K562 (cell line): ENCODE measurements around the gene EHMT2. TPM values are rescaled to one million over a fixed set of nuclear protein-coding genes. Genes with fewer than 3 reads are reported as not detected.

Source experiments
- ARID3B ChIP-seq: fragments of 250-450 bp; sonication (Bioruptor Pico); IDR thresholded peaks from 2 replicates; pipeline ENCODE4 v1.4.0; 2020; ENCODE audit warnings: borderline replicate concordance
- ATF1 ChIP-seq, 2 experiments: fragments of 450-650 bp in 1 of 2; IDR thresholded peaks; 2 replicates each; pipeline ENCODE4 v1.6.1; 2016; ENCODE audit warnings: missing compliant biosample characterization in 1 of 2, missing genetic modification characterization in 1 of 2
- JUND ChIP-seq, 2 experiments: IDR thresholded peaks; 2 replicates in 1 of 2; 3 replicates in 1 of 2; pipeline ENCODE4 v1.6.1; 2011; ENCODE audit warnings: borderline replicate concordance in 2 of 2, low read depth in 2 of 2, low read length in 2 of 2, improper control_type of control experiment in 1 of 2, missing biosample characterization in 1 of 2, missing genetic modification characterization in 1 of 2, missing genetic modification reagents in 1 of 2
- MAZ ChIP-seq, 2 experiments: fragments of 450-650 bp in 1 of 2; sonication (generic) in 1 of 2; formaldehyde crosslinking; IDR thresholded peaks in 1 of 2; conservative IDR thresholded peaks in 1 of 2; 2 replicates each; pipeline versions ENCODE4 v1.4.0 to v1.5.0; 2020; ENCODE audit warnings: mild to moderate bottlenecking in 1 of 2, missing genetic modification reagents in 1 of 2
- MEF2D ChIP-seq: conservative IDR thresholded peaks from 2 replicates; pipeline ENCODE4 v1.6.1; 2016; ENCODE audit warnings: low read depth, missing genetic modification characterization, missing compliant biosample characterization
- MGA ChIP-seq: fragments of 450-650 bp; IDR thresholded peaks from 2 replicates; pipeline ENCODE4 v1.6.1; 2016; ENCODE audit warnings: mild to moderate bottlenecking, moderate library complexity
- PKNOX1 ChIP-seq: fragments of 450-650 bp; IDR thresholded peaks from 2 replicates; pipeline ENCODE4 v1.6.1; 2016
- SMARCA5 ChIP-seq: fragments of 450-650 bp; IDR thresholded peaks from 2 replicates; pipeline ENCODE4 v1.6.1; 2016
- TRIM24 ChIP-seq, 2 experiments: fragments of 450-650 bp; IDR thresholded peaks; 2 replicates each; pipeline ENCODE4 v1.6.1; 2016
- ZFPM2 ChIP-seq: fragments of 250-450 bp; sonication (Bioruptor Pico); IDR thresholded peaks from 2 replicates; pipeline ENCODE4 v1.5.1; 2022; ENCODE audit warnings: mild to moderate bottlenecking
- ZNF239 ChIP-seq: fragments of 250-450 bp; sonication (Bioruptor Pico); IDR thresholded peaks from 2 replicates; pipeline ENCODE4 v1.4.0; 2020; ENCODE audit warnings: mild to moderate bottlenecking
- ZNF780A ChIP-seq: fragments of 250-450 bp; sonication (Bioruptor Pico); IDR thresholded peaks from 2 replicates; pipeline ENCODE4 v1.5.0; 2021; ENCODE audit warnings: mild to moderate bottlenecking
- polyA plus RNA-seq, 8 experiments: library from polyadenylated mRNA; depleted of rRNA in 4 of 8; stranded (reverse) in 5 of 8; unstranded in 3 of 8; fragments of >200 nt; fragmentation: Nextera tagmentation in 2 of 8; fragmentation: Illumina TruSeq in 1 of 8; extraction: Ambion mirVana in 2 of 8; extraction: Trizol in 1 of 8; gene quantifications; 2 replicates each; pipeline versions ENCODE4 v1.2.1 to v1.2.3, GENCODE V29; 2011 to 2014; ENCODE audit warnings: inconsistent platforms in 1 of 8, missing spikeins in 1 of 8
- total RNA-seq, 7 experiments: library from RNA; depleted of rRNA in 6 of 7; stranded (reverse); fragments of >200 nt in 6 of 7; fragmentation: Illumina TruSeq in 2 of 7; extraction: Trizol in 2 of 7; gene quantifications; 2 replicates each; pipeline versions ENCODE4 v1.2.1 to v1.2.3, GENCODE V29; 2011 to 2021; ENCODE audit warnings: low replicate concordance in 1 of 7

Gene EHMT2
- total and polyA plus RNA-seq, 9 of the 15 experiments (the other 6 are each of a cell fraction or from before 2014, with no cell fraction given), result 2.1 to 63.8 (median 38.5) TPM

- TF ChIP-seq MEF2D (tag) (no peak), PKNOX1 (peak; percentile 70), JUND (IDR thresholded peaks at IDR 0.05; ENCODE audit: borderline replicate concordance, low read depth, low read length) (no peak), JUND (tag; IDR thresholded peaks at IDR 0.05; ENCODE audit: borderline replicate concordance, low read depth, low read length) (peak; percentile 30; the same call in 1 of the 3 replicates), SMARCA5 (no peak), ZFPM2 (CRISPR knock-in tag) (no peak), MAZ (CRISPR knock-in tag; conservative IDR thresholded peaks at IDR 0.05 in 1 of 2, IDR thresholded peaks at IDR 0.05 in 1 of 2) (peak; percentile 21 to 70; a peak in 2 of 4 replicates), ZNF780A (CRISPR knock-in tag) (no peak), ARID3B (CRISPR knock-in tag) (no peak), ZNF239 (CRISPR knock-in tag) (no peak), MGA (no peak), TRIM24 (IDR thresholded peaks at IDR 0.05) (peak in 1 of 2 experiments; percentile 31; a peak in 1 of 4 replicates), ATF1 (CRISPR knock-in tag; IDR thresholded peaks at IDR 0.05) (no peak), ATF1 (tag; IDR thresholded peaks at IDR 0.05) (peak; percentile 10; the same call in 1 of the 2 replicates)
These were observed 65.9 kb downstream of the EHMT2 start (continued) for GRCh38 chr6:31831350-31832215.
